Measurements from ENCODE around the gene RPL29.
"Not testable (repeated sequence)": the region's sequence is repeated elsewhere in the genome, so short reads cannot be mapped to it uniquely, and the experiment has no call there.

Gene RPL29

DNA sequence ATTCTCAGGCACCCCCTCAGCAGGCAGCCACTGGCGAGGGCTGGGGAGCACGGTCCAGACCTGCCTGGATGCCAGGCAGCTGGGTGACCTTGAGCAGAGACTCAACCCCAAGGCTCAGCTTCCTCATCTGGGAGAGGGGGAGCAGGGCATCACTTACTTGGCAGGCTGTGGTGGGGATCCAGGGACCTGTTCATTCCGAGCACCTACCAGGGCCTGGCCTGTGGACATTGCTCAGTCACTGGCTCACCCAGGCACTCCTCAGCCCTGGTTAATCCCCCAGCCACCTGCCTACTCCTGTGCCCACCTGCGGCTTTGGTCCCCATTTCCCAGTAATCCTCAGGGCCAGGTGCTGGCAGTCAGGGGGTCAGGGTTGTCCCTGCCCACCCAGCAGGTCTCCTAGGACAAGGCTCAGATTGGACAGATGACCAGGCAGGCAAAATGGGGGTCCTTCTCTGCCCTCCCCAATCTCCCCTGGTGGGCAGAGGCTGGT, 9.3 kb upstream of the RPL29 start:
- DNase-seq, result no peak

DNA sequence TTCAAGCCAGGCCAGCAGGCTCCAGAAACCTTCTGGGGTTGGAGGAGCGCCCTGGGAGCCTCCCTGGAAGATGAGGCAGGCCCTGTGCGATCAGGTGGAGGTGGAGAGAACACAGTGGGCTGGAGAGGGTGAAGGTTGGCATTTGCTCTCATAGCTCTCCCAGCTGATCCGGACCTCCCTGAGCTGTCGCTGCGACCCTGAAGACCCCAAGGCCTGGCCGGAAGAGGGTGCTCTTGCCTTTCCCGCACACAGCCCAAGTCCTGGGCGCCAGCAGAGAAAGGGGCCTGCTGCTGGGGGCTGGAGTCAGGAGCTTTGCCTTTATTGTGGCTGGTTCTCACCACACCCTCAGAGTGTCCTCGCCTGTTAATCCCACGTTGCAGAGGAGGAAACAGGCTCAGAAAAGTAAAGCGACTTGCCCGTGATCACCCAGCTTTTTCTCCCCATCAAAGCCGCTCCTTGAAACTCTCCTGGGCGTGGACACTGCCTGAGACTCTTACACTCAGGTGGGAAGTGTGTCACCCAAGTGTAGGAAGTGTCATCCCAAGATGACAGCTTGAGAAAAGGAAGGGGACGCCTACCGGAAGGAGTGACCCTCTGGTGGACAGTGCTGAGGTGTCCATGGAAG, 8.6 kb upstream of the RPL29 start:
- DNase-seq, result peak; percentile 74

DNA sequence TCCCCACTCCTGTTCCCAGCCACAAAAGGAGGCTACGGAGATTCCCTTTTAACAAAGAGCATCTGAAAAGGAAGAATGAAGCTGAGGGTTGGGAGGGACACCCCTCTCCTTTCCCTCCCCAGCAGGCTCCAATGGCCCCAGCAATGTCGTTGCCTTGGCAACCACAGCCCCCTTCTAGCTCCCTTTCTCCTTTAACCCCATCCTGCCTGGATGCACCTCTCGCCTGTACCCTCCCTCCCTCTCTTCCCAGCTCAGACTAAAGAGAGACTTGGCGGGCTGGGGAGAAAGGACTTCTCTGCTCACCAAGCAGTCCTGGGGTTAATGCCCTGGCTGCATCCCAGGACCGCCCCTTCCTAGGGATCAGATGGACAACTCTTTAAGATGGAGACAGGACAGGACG, 7.1 kb upstream of the RPL29 start:
- DNase-seq, result no peak

DNA sequence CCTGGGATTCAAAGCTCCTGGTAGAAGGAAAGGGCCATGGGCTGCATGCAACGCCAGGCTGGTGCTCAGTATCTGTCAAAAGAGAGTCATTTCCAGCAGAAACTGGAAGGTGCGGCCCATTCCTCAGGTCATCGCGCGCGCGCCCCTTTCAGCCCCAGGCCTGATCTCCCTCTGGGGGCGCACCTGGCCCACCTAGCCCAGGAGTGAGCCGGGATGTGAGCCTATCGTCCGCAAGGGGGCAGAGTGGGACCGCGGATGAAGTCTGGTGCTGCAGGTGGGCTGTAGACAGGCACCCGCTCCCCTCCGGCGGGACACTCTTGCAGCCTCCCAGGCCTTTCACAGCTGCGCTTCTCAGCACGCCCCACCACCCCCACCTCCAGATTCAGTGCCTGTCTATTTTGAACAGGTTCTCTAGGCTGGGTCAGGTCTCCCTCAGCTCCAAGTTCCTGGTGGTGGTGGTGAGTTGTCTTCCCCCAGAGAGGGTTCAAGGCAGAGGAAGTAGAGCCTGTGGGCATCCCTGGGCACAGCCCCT, 5.8 kb upstream of the RPL29 start:
- peak; percentile 62 for DNase-seq

DNA sequence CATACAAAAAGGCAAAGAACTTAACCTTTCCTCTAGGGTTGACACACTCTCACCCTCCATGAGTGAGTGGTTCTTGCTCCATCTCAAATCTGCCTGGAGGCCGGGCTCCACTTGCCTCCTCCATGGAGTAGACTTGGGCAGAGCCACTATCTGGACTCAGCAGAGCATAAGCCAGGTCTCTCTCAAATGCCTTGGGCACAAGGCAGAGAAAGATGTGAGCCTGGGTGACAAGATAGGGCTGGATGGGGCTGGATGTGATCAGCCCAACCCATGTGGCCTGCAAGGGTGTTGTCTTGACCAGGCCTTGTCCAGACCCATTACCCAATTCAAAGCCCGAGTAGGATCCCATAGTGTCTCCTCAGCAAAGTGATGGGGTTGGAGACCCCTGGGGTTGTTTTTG, 4.2 kb upstream of the RPL29 start:
- no peak for DNase-seq

- DNase-seq, result no peak
Measured at GRCh38 chr3:51998774-51999173, 3.1 kb upstream of the RPL29 start.

DNA sequence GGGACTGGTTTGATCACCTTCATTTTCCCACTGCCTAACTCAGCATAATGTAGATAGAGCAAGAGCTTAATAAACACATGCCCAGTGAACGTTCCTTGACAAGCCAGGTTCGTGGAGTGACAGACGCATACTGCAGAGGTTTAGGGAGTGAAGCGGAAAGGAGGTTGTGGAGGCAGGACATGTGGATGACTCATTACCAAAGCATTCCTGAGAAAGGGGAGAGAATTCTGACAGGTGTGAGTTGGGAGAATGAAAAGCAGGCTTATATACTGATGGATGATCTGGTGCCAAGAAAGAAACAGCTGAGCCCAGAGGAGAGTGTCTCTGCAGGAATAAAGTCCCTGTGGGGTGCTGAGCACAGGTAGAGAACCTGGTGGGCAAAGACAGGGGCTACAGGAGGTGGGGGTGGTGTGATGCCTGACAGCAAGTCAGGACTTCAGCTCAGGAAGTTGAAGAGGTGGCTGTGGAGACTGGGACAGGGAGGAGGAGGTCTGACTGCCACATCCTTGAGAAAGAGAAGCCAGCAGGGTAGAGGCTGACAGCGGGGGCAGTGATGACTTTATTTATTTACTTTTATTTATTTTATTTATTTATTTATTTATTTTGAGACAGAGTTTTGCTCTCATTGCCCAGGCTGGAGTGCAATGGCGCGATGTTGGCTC, 2.4 kb upstream of the RPL29 start:
- DNase-seq, result no peak

GRCh38 chr3:51997172-51997571, 1.5 kb upstream of the RPL29 start:
- no peak for DNase-seq

DNA sequence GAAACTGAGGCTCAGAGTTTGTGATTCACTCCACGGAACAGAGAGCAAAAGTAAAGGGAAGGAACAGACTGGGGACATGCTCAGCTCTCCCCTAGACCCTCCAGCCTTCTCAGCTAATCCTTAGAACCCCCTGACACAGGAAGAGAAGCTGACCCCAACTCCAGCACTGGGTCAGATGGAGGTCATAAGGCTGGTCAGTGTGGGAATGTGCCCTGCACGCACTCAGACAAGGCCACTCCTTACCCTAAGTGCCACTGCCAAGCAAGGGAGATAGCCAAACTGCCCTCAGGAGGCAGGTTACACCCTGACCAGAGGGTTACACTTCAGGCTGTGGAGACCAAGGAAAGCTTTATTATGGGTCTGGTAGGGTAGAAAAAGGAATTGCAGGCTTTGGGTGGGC, 1.2 kb downstream of the RPL29 start:
- no peak for DNase-seq

DNA sequence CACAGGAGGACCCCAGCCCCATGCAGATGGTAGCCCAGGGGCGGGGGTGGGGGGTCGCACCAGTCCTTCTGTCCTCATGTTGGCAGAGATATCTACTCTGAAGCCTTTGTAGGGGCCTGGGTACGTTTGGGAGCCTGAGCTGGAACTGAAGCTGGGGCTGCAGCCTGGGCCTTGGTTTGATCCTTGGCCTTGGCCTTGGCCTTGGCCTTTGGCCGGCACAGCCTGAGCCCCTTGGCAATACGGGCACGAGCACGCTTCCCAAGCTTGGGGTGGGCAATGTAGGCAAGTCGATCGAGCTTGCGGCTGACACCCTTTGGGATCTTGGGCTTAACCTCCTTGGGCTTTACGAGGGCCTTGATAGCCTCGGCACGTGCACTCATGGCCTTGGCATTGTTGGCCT, 2.0 kb downstream of the RPL29 start:
- not testable (repeated sequence) for DNase-seq

- no peak for DNase-seq
Measured at GRCh38 chr3:51992017-51992682, 3.5 kb downstream of the RPL29 start.

DNA sequence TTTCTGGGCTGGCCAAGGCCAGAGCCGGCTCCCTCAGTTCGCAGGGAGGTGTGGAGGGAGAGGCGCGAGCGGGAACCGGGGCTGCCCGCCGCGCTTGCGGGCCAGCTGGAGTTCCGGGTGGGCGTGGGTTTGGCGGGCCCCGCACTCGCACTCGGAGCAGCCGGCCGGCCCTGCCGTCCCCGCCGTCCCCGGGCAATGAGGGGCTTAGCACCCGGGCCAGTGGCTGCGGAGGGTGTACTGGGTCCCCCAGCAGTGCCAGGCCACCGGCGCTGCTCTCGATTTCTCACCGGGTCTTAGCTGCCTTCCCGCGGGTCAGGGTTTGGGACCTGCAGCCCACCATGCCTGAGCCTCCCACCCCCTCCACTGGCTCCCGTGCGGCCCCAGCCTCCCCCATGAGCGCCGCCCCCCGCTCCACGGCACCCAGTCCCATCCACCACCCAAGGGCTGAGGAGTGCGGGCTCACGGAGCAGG, 5.2 kb downstream of the RPL29 start:
- DNase-seq, result not testable (repeated sequence)

DNA sequence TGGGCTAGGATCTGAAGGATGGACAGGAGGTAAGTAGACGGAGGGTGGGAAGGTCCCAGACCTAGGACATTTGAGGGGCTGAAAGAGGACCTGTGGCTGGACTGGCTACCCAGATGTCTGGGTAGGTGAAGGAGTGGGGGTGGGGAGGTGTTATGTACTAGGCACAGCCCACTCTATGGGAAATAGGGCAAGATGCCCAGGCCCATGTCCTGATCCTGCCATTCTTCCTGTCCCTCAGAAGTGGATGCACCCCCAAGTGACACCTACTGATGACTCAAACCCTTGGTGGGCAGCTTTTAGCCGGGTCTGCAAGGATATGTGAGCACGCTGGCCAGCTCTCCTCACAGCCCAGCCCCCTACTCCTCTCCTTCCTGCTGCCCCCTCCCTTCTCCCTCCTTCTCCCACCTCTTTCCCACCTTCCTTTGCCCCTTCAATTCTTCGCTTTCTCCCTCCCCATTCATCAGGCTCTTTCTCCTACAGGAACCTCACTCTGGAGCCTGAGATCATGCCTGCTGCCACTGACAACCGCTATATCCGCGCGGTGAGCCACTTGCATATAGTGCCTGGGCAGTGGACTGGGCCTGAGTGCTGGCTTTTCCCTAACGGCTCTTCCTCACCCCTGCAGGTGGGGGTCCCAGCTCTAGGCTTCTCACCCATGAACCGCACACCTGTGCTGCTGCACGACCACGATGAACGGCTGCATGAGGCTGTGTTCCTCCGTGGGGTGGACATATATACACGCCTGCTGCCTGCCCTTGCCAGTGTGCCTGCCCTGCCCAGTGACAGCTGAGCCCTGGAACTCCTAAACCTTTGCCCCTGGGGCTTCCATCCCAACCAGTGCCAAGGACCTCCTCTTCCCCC, 7.2 kb downstream of the RPL29 start:
- no peak for DNase-seq

DNA sequence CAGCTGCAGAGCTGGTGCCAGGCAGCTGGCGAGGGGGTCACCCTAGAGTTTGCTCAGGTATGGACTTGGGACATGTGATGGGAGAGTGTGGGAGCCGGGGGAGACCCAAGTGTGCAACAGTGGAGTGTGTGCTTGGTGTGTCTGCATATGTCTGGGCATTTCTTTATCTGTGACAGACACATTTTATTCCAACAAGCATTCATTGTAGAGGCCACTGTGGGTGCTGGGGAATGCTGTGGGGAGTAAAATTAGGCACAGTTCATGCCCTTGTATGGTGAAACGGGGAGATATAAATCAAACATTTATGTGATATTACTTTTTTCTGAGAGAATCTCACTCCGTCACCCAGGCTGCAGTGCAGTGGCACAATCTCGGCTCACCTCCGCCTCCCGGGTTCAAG, 8.1 kb downstream of the RPL29 start:
- no peak for DNase-seq

- DNase-seq, result no peak
Measured at GRCh38 chr3:51986010-51986947, 9.4 kb downstream of the RPL29 start.

DNA sequence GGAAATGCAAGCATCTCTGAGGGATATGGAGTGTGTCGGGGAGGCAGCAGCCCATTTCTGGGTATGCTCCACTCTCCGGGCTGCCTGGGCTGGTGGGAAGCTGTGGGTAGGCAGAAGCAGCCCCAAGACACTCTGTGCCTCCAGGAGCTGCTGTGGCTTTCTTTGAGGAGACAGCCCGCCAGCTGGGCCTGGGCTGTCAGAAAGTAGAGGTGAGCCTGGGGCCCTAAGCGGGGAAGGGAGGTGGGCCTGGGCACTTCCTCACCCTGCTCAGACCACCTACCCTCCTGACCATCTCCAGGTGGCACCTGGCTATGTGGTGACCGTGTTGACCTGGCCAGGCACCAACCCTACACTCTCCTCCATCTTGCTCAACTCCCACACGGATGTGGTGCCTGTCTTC, 10.6 kb downstream of the RPL29 start:
- no peak for DNase-seq

- no peak for DNase-seq
Measured at GRCh38 chr3:51984269-51984647, 11.4 kb downstream of the RPL29 start.

GRCh38 chr3:51983578-51984268, 12.0 kb downstream of the RPL29 start:
- DNase-seq, result no peak

DNA sequence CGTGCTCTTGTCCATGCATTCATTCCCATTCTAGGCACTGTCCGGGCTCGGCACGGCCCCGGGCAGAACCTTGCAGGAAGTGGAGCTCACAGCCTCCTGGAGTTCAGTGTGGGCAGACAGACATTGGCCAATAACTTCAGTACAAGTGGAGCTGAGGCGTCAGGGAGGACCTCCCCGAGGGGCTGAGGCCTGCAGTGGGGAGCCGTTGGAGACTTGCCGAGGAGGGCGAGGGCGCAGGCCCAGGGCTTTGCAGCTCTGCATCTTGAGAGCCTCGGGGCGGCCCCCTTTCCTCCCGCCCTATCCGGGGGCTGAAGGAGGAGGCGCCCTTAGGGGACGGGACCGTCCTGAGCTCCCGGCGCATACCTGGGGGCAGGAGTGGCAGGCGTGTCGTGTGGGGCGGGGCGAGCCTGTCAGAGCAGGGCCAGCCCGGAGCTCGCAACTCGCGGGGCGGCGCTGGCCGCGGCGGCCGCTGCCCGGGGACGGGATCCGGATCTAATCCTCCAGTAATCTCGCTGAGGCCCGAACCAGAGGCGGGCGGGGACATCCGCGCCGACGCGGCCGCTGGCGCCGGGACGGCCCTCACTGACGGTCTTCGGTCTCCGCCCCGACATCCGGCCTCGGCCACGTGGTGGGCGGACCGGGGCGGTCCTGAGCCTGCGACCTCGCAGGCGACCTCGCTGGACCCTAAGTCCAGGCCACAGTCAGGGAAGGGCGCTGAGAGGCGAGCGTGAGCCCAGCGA, 12.7 kb downstream of the RPL29 start, which contains the start of gene ACY1:
TSS of gene ACY1 (plus strand) at position 698 of the 740 bp plus-strand sequence. CDS start 530 bp downstream, outside the sequence.
- DNase-seq, result peak; percentile 78

DNA sequence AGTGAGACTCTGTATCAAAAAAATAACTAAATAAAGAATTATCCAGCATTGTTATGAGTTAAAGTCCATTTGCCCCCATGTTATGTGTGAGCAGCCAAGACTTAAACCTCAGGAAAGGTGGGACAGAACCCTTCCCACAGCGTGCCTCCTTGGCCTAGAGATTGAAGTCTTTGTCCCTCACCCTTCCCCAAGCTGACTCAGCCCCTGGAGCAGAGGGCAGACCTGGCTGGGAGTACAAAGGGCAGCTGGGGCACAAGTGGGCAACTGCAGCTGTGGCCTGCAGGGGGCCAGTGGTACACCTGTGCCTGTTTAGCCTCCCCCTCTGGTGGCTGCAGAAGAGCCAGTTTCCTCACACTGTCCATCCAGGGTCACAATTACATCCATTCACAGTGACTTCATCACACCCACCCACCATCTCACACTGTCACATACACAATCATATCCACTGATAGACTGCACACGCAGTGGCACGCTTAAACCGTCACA, 13.3 kb downstream of the RPL29 start:
- DNase-seq, result peak; percentile 38
